Astrocyte of the spinal cord (primary cell): ENCODE measurements around the gene IFITM2.
"Not testable (repeated sequence)": the region's sequence is repeated elsewhere in the genome, so short reads cannot be mapped to it uniquely, and the experiment has no call there.

ENCODE experiments used
- DNase-seq: peaks from one replicate; pipeline ENCODE4 v3.0.0; 2011; ENCODE audit warnings: low read depth, low spot score
- H3K4me3 ChIP-seq: 2 replicates; pipeline ENCODE4 v1.5.1; 2011; ENCODE audit warnings: low read depth, mild to moderate bottlenecking, low read length, moderate library complexity
- in situ Hi-C: cut with HindIII; loops from 2 replicates; pipeline ENCODE4 v1.10.0; 2017; ENCODE audit warnings: low sequenced_read_pairs
- TF ChIP-seq, protein P1 (sequence below): IDR thresholded peaks from 2 replicates; pipeline ENCODE4 v1.5.1; 2012; ENCODE audit warnings: low read depth, mild to moderate bottlenecking, low read length, inconsistent platforms

IFITM2 gene

DNA sequence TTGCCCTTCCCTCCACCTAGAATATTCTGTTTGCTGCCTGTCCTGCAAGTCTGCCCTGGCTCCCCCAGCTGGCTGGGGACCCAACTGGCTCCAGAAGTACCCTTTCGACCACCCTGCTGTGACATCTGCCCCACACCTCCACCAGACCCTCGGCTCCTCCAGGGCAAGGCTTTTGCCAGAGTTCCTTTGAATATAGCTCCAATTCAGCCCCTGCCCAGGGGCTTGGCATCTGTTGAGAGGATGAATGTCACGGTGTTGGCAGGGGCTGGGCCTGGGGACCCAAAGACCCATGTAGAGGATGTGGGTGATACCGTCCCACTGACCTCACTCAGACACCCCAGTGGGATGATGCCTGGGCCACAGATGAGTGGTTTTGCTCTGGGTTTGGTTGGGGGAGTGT, 25.4 kb upstream of the IFITM2 start:
- TF ChIP-seq, protein P1, sequence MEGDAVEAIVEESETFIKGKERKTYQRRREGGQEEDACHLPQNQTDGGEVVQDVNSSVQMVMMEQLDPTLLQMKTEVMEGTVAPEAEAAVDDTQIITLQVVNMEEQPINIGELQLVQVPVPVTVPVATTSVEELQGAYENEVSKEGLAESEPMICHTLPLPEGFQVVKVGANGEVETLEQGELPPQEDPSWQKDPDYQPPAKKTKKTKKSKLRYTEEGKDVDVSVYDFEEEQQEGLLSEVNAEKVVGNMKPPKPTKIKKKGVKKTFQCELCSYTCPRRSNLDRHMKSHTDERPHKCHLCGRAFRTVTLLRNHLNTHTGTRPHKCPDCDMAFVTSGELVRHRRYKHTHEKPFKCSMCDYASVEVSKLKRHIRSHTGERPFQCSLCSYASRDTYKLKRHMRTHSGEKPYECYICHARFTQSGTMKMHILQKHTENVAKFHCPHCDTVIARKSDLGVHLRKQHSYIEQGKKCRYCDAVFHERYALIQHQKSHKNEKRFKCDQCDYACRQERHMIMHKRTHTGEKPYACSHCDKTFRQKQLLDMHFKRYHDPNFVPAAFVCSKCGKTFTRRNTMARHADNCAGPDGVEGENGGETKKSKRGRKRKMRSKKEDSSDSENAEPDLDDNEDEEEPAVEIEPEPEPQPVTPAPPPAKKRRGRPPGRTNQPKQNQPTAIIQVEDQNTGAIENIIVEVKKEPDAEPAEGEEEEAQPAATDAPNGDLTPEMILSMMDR = no peak
- DNase-seq = no peak
- no peak overlapping the region for H3K4me3 ChIP-seq
- in situ Hi-C loops = no loop called here

DNA sequence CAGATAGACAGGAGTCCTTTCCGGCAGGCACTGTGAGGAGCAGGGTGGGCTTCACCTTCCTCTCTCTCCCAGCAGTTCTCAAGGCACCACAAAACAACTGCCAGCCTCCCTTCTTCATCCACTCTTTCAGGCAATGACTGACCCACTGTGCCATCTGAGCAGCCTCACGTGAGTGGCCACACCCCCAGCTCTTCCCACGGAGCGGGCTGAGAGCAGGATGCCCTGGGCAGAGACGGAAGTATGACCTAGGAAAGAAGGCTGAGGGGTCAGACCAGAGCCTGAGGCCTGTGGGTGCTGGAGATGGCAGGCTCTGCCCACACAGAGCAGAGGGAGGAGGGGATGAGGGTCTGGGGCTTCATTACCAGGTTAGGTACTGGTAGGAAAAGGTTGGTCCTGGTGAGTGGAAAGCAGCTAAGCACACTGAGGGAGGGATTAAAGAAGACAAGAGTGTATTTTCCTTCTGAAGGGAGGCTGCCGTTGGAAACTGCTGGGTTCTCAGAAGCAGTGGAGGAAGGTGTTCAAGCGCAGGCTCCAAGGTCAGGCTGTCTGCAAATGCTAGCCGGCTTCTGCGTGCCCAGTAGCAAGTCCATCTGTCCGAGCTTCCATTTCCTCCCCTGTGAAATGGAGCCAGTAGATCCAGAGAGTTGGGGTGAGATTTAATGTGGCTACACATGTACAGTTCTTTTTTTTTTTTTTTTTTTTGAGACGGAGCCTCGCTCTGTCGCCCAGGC, 24.8 kb upstream of the IFITM2 start:
- no peak for DNase-seq
- TF ChIP-seq, protein P1 = no peak
- in situ Hi-C loops = no loop called here
- H3K4me3 ChIP-seq = no peak overlapping the region

DNA sequence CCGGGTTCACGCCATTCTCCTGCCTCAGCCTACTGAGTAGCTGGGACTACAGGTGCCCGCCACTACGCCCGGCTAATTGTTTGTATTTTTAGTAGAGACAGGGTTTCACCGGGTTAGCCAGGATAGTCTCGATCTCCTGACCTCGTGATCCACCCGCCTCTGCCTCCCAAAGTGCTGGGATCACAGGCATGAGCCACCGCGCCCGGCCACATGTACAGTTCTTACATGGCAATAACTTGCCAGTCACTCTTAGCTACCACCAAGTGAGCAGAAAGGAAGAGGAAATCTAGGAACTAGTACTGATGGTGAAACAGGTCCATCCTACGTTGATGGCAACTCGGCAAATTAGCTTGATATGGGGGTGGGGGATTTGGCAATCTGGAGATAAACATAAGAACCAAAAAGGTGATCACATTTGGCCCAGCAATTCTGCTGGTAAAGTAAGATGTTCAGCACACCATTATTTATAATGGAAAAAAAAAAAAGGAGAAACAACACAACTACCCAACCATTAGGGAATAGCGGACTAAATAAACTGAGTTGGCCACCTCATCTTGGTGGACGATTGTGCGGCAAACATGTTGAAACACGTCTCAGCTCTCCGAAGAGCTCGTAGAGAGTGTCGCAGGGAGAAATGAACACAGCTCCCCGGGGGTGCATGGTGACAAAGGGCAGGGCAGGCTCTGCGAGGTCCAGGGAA, 24.1 kb upstream of the IFITM2 start:
- in situ Hi-C loops = no loop called here
- no peak overlapping the region for H3K4me3 ChIP-seq
- TF ChIP-seq, protein P1 = no peak
- DNase-seq = no peak

DNA sequence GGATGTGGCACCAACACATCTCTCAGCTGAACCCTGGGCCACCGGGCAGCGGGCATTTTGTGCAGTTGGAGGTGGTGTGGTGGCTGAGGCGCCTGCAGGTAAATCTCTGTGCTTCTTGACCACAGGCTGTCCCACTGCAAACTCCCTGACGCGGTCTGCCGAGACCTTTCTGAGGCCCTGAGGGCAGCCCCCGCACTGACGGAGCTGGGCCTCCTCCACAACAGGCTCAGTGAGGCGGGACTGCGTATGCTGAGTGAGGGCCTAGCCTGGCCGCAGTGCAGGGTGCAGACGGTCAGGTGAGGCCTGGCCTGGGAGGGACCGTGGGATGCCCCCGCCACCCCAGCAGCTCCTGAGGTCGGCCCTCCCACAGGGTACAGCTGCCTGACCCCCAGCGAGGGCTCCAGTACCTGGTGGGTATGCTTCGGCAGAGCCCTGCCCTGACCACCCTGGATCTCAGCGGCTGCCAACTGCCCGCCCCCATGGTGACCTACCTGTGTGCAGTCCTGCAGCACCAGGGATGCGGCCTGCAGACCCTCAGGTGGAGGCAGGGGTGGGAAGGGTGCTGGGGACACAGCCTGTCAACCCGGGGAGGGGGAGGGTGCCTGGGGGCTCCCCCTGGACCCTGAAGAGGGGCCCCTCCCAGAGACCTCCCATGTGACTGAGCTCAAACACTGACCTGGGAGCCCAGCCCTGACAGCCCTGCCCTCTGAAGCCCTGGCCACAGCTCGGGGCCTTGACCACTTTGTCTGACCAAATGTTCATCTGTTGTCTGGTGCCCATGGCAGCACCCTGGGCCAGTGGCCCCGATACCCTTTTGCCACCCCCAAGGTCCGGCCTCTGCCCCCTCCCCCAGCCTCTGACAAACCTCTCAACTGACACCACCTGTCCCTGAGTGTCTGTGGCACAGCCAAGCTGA, 23.3 kb upstream of the IFITM2 start:
- H3K4me3 ChIP-seq = no peak overlapping the region
- in situ Hi-C loops = no loop called here
- TF ChIP-seq, protein P1 = no peak
- DNase-seq = no peak

DNA sequence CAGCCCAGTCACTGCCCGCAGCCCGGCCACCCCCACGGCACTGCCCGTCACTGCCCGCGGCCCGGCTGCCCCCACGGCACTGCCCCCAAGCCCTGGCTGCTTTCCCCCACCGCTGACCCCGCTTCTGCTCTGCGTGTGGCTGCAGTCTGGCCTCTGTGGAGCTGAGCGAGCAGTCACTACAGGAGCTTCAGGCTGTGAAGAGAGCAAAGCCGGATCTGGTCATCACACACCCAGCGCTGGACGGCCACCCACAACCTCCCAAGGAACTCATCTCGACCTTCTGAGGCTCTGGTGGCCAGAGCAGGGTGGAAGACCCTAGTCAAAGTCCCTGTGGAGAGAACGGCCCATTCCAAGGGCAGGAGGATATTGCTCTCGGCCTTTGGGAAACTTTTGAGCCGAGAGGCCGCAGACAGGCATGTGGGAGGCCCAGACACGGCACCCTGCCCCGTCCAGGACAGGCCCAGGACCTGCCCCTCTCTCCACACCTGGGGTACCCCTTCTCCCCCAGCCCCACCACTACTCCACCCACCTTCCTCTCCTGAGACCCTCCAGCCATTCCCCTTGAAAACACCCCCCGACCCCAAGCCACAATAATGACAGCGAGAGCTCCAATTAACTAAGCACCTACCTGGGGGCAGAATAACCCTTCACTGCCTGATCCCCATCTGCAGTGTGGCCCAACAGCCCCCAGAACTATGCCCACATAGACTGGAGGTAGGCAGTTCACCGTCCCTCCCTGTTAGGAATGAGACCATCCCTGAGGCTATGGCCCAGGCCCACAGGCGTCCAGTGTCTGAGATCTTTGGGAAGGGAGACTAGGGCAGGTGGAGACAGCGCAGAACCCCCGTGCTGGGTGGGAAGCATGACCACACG, 22.4 kb upstream of the IFITM2 start:
- in situ Hi-C loops = no loop called here
- DNase-seq = no peak
- no peak overlapping the region for H3K4me3 ChIP-seq
- TF ChIP-seq, protein P1 = no peak

DNA sequence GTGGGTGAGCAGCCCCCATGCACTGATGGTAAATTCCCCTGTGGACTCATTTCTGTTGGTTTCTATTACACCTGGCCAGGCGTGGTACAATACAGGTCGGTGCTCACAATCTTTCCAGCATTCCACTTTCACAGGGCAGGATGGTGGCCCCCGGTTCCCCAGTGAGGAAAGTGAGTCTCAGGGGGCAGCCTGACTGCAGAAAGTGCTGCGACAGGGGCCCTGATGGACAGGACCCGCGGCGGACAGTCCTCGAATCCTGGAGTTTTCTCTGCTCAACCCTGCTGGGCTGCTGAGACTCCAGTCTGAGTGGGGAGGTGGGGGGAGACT, 21.8 kb upstream of the IFITM2 start:
- in situ Hi-C loops = no loop called here
- no peak for DNase-seq
- TF ChIP-seq, protein P1 = no peak
- H3K4me3 ChIP-seq = no peak overlapping the region

DNA sequence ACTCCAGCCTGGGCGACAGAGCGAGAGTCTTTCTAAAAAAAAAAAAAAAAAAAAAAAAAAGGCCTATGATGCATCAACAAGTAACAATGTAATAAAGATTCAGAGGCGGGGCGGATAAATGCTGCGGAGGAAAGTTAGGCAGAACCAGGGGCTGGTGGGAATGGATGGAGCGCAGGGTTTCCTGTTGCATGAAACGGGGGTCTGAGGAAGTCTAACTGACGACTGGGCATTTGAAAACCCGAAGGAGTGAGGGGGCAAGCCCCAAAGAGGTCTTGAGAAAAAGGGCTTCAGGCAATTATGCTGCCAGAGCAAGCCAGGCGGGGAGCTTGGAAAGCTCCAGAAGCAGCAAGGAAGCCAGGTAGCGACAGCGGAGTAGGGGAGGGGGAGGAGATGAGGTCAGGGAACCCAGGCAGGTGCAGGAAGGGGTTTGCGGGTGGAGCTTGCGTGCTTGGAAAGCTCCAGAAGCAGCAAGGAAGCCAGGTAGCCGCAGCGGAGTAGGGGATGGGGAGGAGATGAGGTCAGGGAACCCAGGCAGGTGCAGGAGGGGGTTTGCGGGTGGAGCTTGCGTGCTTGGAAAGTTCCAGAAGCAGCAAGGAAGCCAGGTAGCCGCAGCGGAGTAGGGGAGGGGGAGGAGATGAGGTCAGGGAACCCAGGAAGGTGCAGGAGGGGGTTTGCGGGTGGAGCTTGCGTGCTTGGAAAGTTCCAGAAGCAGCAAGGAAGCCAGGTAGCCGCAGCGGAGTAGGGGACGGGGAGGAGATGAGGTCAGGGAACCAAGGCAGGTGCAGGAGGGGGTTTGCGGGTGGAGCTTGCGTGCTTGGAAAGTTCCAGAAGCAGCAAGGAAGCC, 20.4 kb upstream of the IFITM2 start:
- H3K4me3 ChIP-seq, DNase-seq, in situ Hi-C loops: not testable (repeated sequence)
